Gastrocnemius medialis (tissue), 4 donors: ENCODE data around the gene IFRD2. TPM values are rescaled to one million over a fixed set of nuclear protein-coding genes. Genes with fewer than 3 reads are reported as not detected.

Source experiments
- ATAC-seq, 2 donors: fragments of 150-250 bp; one replicate each; pipeline ENCODE4 v1.9.1; 2016
- DNase-seq, 2 donors: peaks; one replicate each; pipeline ENCODE4 v3.0.0-alpha.2; 2019
- H3K27ac ChIP-seq, 4 donors: fragments of 200-600 bp; sonication (generic); 1 replicate in 1 of 4; 2 replicates in 3 of 4; pipeline ENCODE4 v1.5.1; 2016 to 2018; ENCODE audit warnings: mild to moderate bottlenecking in 2 of 4, moderate library complexity in 1 of 4
- H3K27me3 ChIP-seq, 3 donors: fragments of 200-600 bp; sonication (generic) in 2 of 3; 1 replicate in 1 of 3; 2 replicates in 2 of 3; pipeline versions ENCODE4 v1.5.1 to v1.6.0; 2016 to 2019; ENCODE audit warnings: mild to moderate bottlenecking in 1 of 3, moderate library complexity in 1 of 3
- H3K36me3 ChIP-seq, 2 donors: fragments of 200-600 bp; sonication (generic) in 1 of 2; one replicate each; pipeline ENCODE4 v1.5.1; 2017 to 2018
- H3K4me1 ChIP-seq, 2 donors: fragments of 200-600 bp; sonication (generic) in 1 of 2; one replicate each; pipeline ENCODE4 v1.5.1; 2016 to 2017; ENCODE audit warnings: mild to moderate bottlenecking in 2 of 2
- H3K4me3 ChIP-seq, 4 donors: fragments of 200-600 bp; sonication (generic) in 3 of 4; 1 replicate in 1 of 4; 2 replicates in 3 of 4; pipeline ENCODE4 v1.5.1; 2016 to 2019; ENCODE audit warnings: mild to moderate bottlenecking in 2 of 4
- H3K9me3 ChIP-seq, 3 donors: fragments of 200-600 bp; sonication (generic) in 2 of 3; 1 replicate in 1 of 3; 2 replicates in 2 of 3; pipeline ENCODE4 v1.5.1; 2016 to 2019
- POLR2A ChIP-seq, 2 donors: fragments of 450-650 bp; IDR thresholded peaks; one replicate each; pipeline ENCODE4 v1.6.1; 2017; ENCODE audit warnings: antibody characterized with exemption in 2 of 2, mild to moderate bottlenecking in 2 of 2, moderate library complexity in 2 of 2
- in situ Hi-C, 4 donors: fragments of 200-750 bp; cut with MboI; loops; one replicate each; pipeline versions ENCODE4 v1.15.0 to v1.8.0; 2017; ENCODE audit warnings: low sequenced_read_pairs in 4 of 4
- intact Hi-C: fragments of 100-400 bp; cut with DNase I; formaldehyde crosslinking; loops from one replicate; pipeline ENCODE4 v1.15.1; 2023; ENCODE audit warnings: low total_unique reads
- total RNA-seq, 4 donors: library from RNA; depleted of rRNA; stranded (reverse); fragments of >200 nt; gene quantifications; one replicate each; pipeline versions ENCODE4 v1.1.0 to v1.2.3, GENCODE V29; 2016
- TF ChIP-seq, protein P1 (sequence below), 5 experiments: fragments of 450-650 bp in 3 of 5; fragments of 200-600 bp in 2 of 5; sonication (generic) in 2 of 5; IDR thresholded peaks in 4 of 5; conservative IDR thresholded peaks in 1 of 5; 1 replicate in 4 of 5; 2 replicates in 1 of 5; pipeline ENCODE4 v1.5.1; 2016 to 2019; ENCODE audit warnings: antibody characterized with exemption in 5 of 5, mild to moderate bottlenecking in 3 of 5, moderate library complexity in 3 of 5

The IFRD2 gene
- total RNA-seq, 4 donors from 2014 or later: 111 to 145 (median 127) TPM

- intact Hi-C loops (no loop called here), in situ Hi-C loops (no loop called here)
- ATAC-seq (peak; percentile 92 to 94), DNase-seq (peak; percentile 97 to 98)
- Histone ChIP-seq H3K27ac (peak within 1 kb of the TSS; percentile 91 to 97 (median 92)), H3K4me3 (peak within 1 kb of the TSS; percentile 85 to 98 (median 91)), H3K4me1 (peaks cover 28 to 31% of the 10 kb centered on the region in 2 donors), H3K27me3 (no peaks in the 10 kb centered on the region), H3K36me3 (peaks cover 0 to 48% of the 10 kb centered on the region in 2 donors), H3K9me3 (no peaks in the 10 kb centered on the region)
- TF ChIP-seq, protein P1, sequence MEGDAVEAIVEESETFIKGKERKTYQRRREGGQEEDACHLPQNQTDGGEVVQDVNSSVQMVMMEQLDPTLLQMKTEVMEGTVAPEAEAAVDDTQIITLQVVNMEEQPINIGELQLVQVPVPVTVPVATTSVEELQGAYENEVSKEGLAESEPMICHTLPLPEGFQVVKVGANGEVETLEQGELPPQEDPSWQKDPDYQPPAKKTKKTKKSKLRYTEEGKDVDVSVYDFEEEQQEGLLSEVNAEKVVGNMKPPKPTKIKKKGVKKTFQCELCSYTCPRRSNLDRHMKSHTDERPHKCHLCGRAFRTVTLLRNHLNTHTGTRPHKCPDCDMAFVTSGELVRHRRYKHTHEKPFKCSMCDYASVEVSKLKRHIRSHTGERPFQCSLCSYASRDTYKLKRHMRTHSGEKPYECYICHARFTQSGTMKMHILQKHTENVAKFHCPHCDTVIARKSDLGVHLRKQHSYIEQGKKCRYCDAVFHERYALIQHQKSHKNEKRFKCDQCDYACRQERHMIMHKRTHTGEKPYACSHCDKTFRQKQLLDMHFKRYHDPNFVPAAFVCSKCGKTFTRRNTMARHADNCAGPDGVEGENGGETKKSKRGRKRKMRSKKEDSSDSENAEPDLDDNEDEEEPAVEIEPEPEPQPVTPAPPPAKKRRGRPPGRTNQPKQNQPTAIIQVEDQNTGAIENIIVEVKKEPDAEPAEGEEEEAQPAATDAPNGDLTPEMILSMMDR (IDR thresholded peaks at IDR 0.05 in 4 of 5, conservative IDR thresholded peaks at IDR 0.05 in 1 of 5): no peak
- peak; percentile 81 to 86 for TF ChIP-seq POLR2A (IDR thresholded peaks at IDR 0.05)
Measured at GRCh38 chr3:50327943-50328691, 35.9 kb upstream of the IFRD2 start, which contains the start of gene TUSC2. Gene TUSC2, minus strand, starts transcription at chr3:50328223. Its CDS starts 124 bp downstream, at chr3:50328099.

- no peak for TF ChIP-seq POLR2A (IDR thresholded peaks at IDR 0.05)
- intact Hi-C loops: no loop called here
- Histone ChIP-seq H3K36me3 (peaks cover 0 to 46% of the 10 kb centered on the region in 2 donors), H3K27ac (peak overlapping the region; percentile 91 to 97 (median 92)), H3K4me3 (peak overlapping the region; percentile 85 to 98 (median 91)), H3K9me3 (no peaks in the 10 kb centered on the region), H3K4me1 (peaks cover 29 to 31% of the 10 kb centered on the region in 2 donors), H3K27me3 (no peaks in the 10 kb centered on the region)
- DNase-seq (no peak), ATAC-seq (no peak)
- in situ Hi-C loops: no loop called here
Measured at GRCh38 chr3:50327129-50327528, 34.9 kb upstream of the IFRD2 start.

DNA sequence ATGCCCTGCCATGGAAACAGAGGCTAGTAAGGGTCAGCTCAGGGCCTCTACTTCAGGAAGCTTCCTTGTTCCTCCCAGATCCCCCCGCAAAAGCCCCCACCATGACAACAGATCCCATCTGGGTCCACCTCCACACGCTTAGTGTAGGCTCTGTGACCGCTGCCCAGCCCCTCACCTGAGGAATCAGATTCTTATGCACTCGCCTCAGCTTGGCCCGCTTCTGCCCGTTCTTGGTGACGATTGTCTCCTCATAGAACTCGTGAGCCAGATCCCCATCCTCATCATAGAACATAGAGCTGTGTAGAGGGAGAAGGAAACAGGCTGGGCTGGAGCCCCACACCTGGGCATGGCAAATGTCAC lies 33.9 kb upstream of the IFRD2 start:
- peaks cover 32 to 35% of the 10 kb centered on the region in 2 donors for H3K4me1 ChIP-seq
- H3K27ac ChIP-seq: peak overlapping the region in 3 of 4 donors; percentile 93 to 96 (median 96)
- intact Hi-C loops: no loop called here
- H3K9me3 ChIP-seq: no peaks in the 10 kb centered on the region
- in situ Hi-C loops: no loop called here
- TF ChIP-seq, protein P1 (IDR thresholded peaks at IDR 0.05 in 4 of 5, conservative IDR thresholded peaks at IDR 0.05 in 1 of 5): no peak
- no peak for TF ChIP-seq POLR2A (IDR thresholded peaks at IDR 0.05)
- H3K36me3 ChIP-seq: peaks cover 0 to 37% of the 10 kb centered on the region in 2 donors
- H3K4me3 ChIP-seq: no peak overlapping the region
- DNase-seq (no peak), ATAC-seq (no peak)
- no peaks in the 10 kb centered on the region for H3K27me3 ChIP-seq

GRCh38 chr3:50325497-50326181 lies 33.4 kb upstream of the IFRD2 start:
- H3K36me3 ChIP-seq: peaks cover 0 to 31% of the 10 kb centered on the region in 2 donors
- intact Hi-C loops (loop anchor here (2.0 kb wide), 1 partner anchor 65 kb away; no protein-coding TSS in a partner anchor), in situ Hi-C loops (no loop called here)
- no peaks in the 10 kb centered on the region for H3K9me3 ChIP-seq
- peak overlapping the region; percentile 93 to 96 (median 95) for H3K27ac ChIP-seq
- ATAC-seq: no peak
- H3K4me3 ChIP-seq: no peak overlapping the region
- no peaks in the 10 kb centered on the region for H3K27me3 ChIP-seq
- H3K4me1 ChIP-seq: peaks cover 32 to 35% of the 10 kb centered on the region in 2 donors
- no peak for DNase-seq
- TF ChIP-seq, protein P1 (IDR thresholded peaks at IDR 0.05 in 4 of 5, conservative IDR thresholded peaks at IDR 0.05 in 1 of 5): no peak
- no peak for TF ChIP-seq POLR2A (IDR thresholded peaks at IDR 0.05)

DNA sequence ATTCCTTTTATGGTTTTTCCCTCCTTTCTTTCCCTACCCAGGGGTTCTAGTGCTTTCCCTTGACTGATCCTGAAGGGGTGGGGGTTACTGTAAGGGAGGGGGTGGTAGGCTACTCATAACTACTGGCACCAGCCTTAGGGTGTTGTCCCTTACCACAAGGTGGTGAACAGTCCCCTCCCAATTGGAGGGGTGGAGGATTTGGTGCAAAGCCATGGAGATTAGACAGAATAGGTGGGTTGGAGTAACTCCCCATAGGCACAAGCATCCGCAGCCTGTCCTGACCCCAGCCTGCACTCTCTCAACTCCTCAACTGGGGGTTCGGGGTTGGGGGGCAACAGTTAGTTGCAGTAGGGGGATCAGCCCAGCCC lies 32.9 kb upstream of the IFRD2 start:
- TF ChIP-seq POLR2A (IDR thresholded peaks at IDR 0.05): no peak
- TF ChIP-seq, protein P1 (IDR thresholded peaks at IDR 0.05 in 4 of 5, conservative IDR thresholded peaks at IDR 0.05 in 1 of 5): no peak
- Histone ChIP-seq H3K9me3 (no peaks in the 10 kb centered on the region), H3K4me1 (peaks cover 37 to 40% of the 10 kb centered on the region in 2 donors), H3K27ac (peak overlapping the region; percentile 93 to 96 (median 95)), H3K36me3 (peaks cover 0 to 26% of the 10 kb centered on the region in 2 donors), H3K4me3 (no peak overlapping the region), H3K27me3 (no peaks in the 10 kb centered on the region)
- DNase-seq (no peak), ATAC-seq (no peak)
- in situ Hi-C loops: no loop called here
- intact Hi-C loops: loop anchor here (2.0 kb wide), 1 partner anchor 64 kb away; no protein-coding TSS in a partner anchor
